B cell (primary cell): Measurements from ENCODE around the gene DGKE. TPM values are rescaled to one million over a fixed set of nuclear protein-coding genes. Genes with fewer than 3 reads are reported as not detected.

Experiments used
- ATAC-seq: fragments of 200-7000 bp; cut with Tn5 transposase; one replicate; pipeline ENCODE4 v1.10.0; 2021; ENCODE audit warnings: low read depth, mild to moderate bottlenecking, moderate number of reproducible peaks, moderate library complexity
- CTCF ChIA-PET: fragments of 350-600 bp; sonication (Branson Sonifier 250); formaldehyde crosslinking; loops from one replicate; lab custom pipeline; 2021; ENCODE audit warnings: antibody characterized with exemption, inconsistent platforms; lab: Charles Lee
- POLR2A ChIA-PET: fragments of 350-600 bp; sonication (Branson Sonifier 250); formaldehyde crosslinking; loops from one replicate; lab custom pipeline; 2021; ENCODE audit warnings: antibody characterized with exemption; lab: Charles Lee
- DNase-seq: peaks from one replicate; pipeline ENCODE4 v3.0.0; 2013
- H2AFZ ChIP-seq: 2 replicates; pipeline ENCODE4 v1.6.1; 2012; ENCODE audit warnings: mild to moderate bottlenecking, low read depth, low read length; ENCODE audit not compliant: insufficient read depth, poor library complexity, severe bottlenecking
- H3K27ac ChIP-seq, 2 donors: 1 replicate in 1 of 2; 2 replicates in 1 of 2; pipeline ENCODE4 v1.5.1; 2012 to 2013; ENCODE audit warnings: low read length in 2 of 2, mild to moderate bottlenecking in 2 of 2, moderate library complexity in 1 of 2
- H3K27me3 ChIP-seq, 4 experiments: fragments of 200-600 bp in 1 of 4; sonication (generic) in 1 of 4; replicated peaks in 1 of 4; 1 replicate in 2 of 4; 2 replicates in 2 of 4; pipeline versions ENCODE4 v1.6.1 to v1.7.0; 2013 to 2016; ENCODE audit warnings: low read length in 3 of 4, mild to moderate bottlenecking in 2 of 4, mixed read lengths in 1 of 4, moderate library complexity in 1 of 4; ENCODE audit not compliant: insufficient read depth in 4 of 4, control insufficient read depth in 3 of 4; ENCODE audit errors: control extremely low read depth in 1 of 4
- H3K36me3 ChIP-seq, 2 experiments: replicated peaks in 1 of 2; 1 replicate in 1 of 2; 2 replicates in 1 of 2; pipeline versions ENCODE4 v1.6.1 to v1.7.1; 2013; ENCODE audit warnings: low read length in 1 of 2; ENCODE audit not compliant: insufficient read depth in 2 of 2, control insufficient read depth in 1 of 2; ENCODE audit errors: control extremely low read depth in 1 of 2, extremely low read depth in 1 of 2
- H3K4me1 ChIP-seq, 2 donors: fragments of 200-600 bp in 1 of 2; sonication (generic) in 1 of 2; 1 replicate in 1 of 2; 2 replicates in 1 of 2; pipeline versions ENCODE4 v1.5.1 to v1.6.1; 2013 to 2017; ENCODE audit warnings: low read length in 2 of 2; ENCODE audit not compliant: control insufficient read depth in 2 of 2, insufficient read depth in 2 of 2
- H3K4me2 ChIP-seq: replicated peaks from 2 replicates; pipeline ENCODE3; 2012; ENCODE audit warnings: mild to moderate bottlenecking, low read depth, low read length; ENCODE audit not compliant: poor library complexity, severe bottlenecking
- H3K4me3 ChIP-seq, 5 experiments: fragments of 200-600 bp in 1 of 5; sonication (generic) in 1 of 5; 1 replicate in 3 of 5; 2 replicates in 2 of 5; pipeline versions ENCODE4 v1.5.1 to v1.7.0; 2011 to 2016; ENCODE audit warnings: low read length in 4 of 5, mild to moderate bottlenecking in 4 of 5, low read depth in 2 of 5, control low read depth in 1 of 5, moderate library complexity in 1 of 5; ENCODE audit not compliant: insufficient read depth in 1 of 5; ENCODE audit errors: control extremely low read depth in 1 of 5, extremely low read depth in 1 of 5
- H3K79me2 ChIP-seq: fragments of 200-600 bp; sonication (generic); one replicate; pipeline ENCODE4 v1.6.0; 2016; ENCODE audit warnings: low read length; ENCODE audit not compliant: control insufficient read depth, insufficient read depth
- H3K9ac ChIP-seq: fragments of 200-600 bp; sonication (generic); 2 replicates; pipeline ENCODE4 v1.6.1; 2017; ENCODE audit warnings: mild to moderate bottlenecking, low read length, moderate library complexity
- H3K9me3 ChIP-seq, 3 donors: one replicate each; pipeline versions ENCODE4 v1.6.1 to v1.7.1; 2013; ENCODE audit warnings: low read length in 2 of 3; ENCODE audit not compliant: control insufficient read depth in 2 of 3, insufficient read depth in 1 of 3; ENCODE audit errors: control extremely low read depth in 1 of 3
- H4K20me1 ChIP-seq: 2 replicates; pipeline ENCODE4 v1.6.0; 2012; ENCODE audit warnings: mild to moderate bottlenecking, low read length; ENCODE audit not compliant: insufficient read depth, control insufficient read depth, poor library complexity, severe bottlenecking
- H3K27ac Mint-ChIP-seq: one replicate; pipeline ENCODE4 v1.8.0; 2021; ENCODE audit warnings: mixed read lengths
- H3K27me3 Mint-ChIP-seq: one replicate; pipeline ENCODE4 v1.8.0; 2021; ENCODE audit warnings: mixed read lengths
- H3K4me1 Mint-ChIP-seq: one replicate; pipeline ENCODE4 v1.8.0; 2021; ENCODE audit warnings: mixed read lengths
- H3K4me3 Mint-ChIP-seq: one replicate; pipeline ENCODE4 v1.8.0; 2021; ENCODE audit warnings: mixed read lengths
- H3K9me3 Mint-ChIP-seq: one replicate; pipeline ENCODE4 v1.8.0; 2022; ENCODE audit warnings: mixed read lengths; ENCODE audit not compliant: insufficient read depth
- CTCF ChIP-seq: fragments of 200-600 bp; IDR thresholded peaks from one replicate; pipeline ENCODE4 v1.8.0; 2022; ENCODE audit warnings: antibody characterized with exemption, mild to moderate bottlenecking
- EZH2 ChIP-seq: IDR thresholded peaks from 2 replicates; pipeline ENCODE4 v1.6.1; 2012; ENCODE audit warnings: borderline replicate concordance, low read depth, mild to moderate bottlenecking, moderate library complexity, low read length; ENCODE audit not compliant: insufficient read depth, poor library complexity, severe bottlenecking
- WGBS: methylation state at CpG from one replicate; pipeline ENCODE4 v1.1.5; 2013; ENCODE audit warnings: missing lambda C conversion rate; ENCODE audit not compliant: insufficient coverage; 5-methylcytosine and 5-hydroxymethylcytosine counted together
- intact Hi-C: fragments of 100-400 bp; cut with micrococcal nuclease; formaldehyde crosslinking; loops from one replicate; pipeline ENCODE4 v1.10.0; 2022
- polyA minus RNA-seq: library from RNA; depleted of rRNA, polyadenylated mRNA; stranded (reverse); fragments of >200 nt; gene quantifications from 2 replicates; pipeline ENCODE4 v1.2.3, GENCODE V29; 2012
- polyA plus RNA-seq: library from polyadenylated mRNA; depleted of rRNA; stranded (reverse); fragments of >200 nt; gene quantifications from 2 replicates; pipeline ENCODE4 v1.2.3, GENCODE V29; 2012
- total RNA-seq, 2 donors: library from RNA; stranded (reverse); fragments of 120-200 nt in 1 of 2; gene quantifications; 1 replicate in 1 of 2; 2 replicates in 1 of 2; pipeline versions ENCODE4 v1.2.3 to v1.2.4, GENCODE V29; 2013 to 2022

The DGKE gene
- total RNA-seq = 28.1 and 33.9 TPM in 2 replicates
- total RNA-seq (2013) = 9.8 TPM
- 5.7 and 8.9 TPM in 2 replicates for polyA plus RNA-seq
- 8.5 and 13.7 TPM in 2 replicates for polyA minus RNA-seq

- H3K27ac ChIP-seq = peak within 1 kb of the TSS; percentile 45 to 78
- peak within 1 kb of the TSS; percentile 93 for H3K4me2 ChIP-seq
- peaks cover 0 to 4% of the 10 kb centered on the region in 2 experiments for H3K36me3 ChIP-seq
- under 1% methylated on average over 64 of the region's 66 CpGs for WGBS
- no peaks in the 10 kb centered on the region for H3K9me3 Mint-ChIP-seq
- ATAC-seq (peak; percentile 91), DNase-seq (peak; percentile 98)
- H3K9me3 ChIP-seq = no peaks in the 10 kb centered on the region
- H3K4me1 ChIP-seq = peaks cover 21 to 24% of the 10 kb centered on the region in 2 donors
- H3K27me3 Mint-ChIP-seq = no peaks in the 10 kb centered on the region
- H3K27ac Mint-ChIP-seq = peak within 1 kb of the TSS; percentile 93
- H3K79me2 ChIP-seq = peaks cover 28% of the 10 kb centered on the region
- TF ChIP-seq CTCF = no peak
- no peak for TF ChIP-seq EZH2
- H3K4me3 ChIP-seq = peak within 1 kb of the TSS; percentile 27 to 86 (median 76)
- H4K20me1 ChIP-seq = peaks cover 26% of the 10 kb centered on the region
- H3K27me3 ChIP-seq = no peaks in the 10 kb centered on the region
- ChIA-PET POLR2A (interaction anchor here (0.9 to 2.4 kb wide), 3 partner anchors 80 to 144 kb away, joined by 3 to 27 read pairs (median 4); partner anchors contain the start of genes SCPEP1 and TRIM25), CTCF (interaction anchor here (0.7 to 6.1 kb wide), 5 partner anchors 13 to 108 kb away, joined by 3 to 37 read pairs (median 7); partner anchors contain the start of gene TRIM25)
- peak within 1 kb of the TSS; percentile 85 for H3K9ac ChIP-seq
- H2AFZ ChIP-seq = peak within 1 kb of the TSS; percentile 95
- peaks cover 43% of the 10 kb centered on the region for H3K4me1 Mint-ChIP-seq
- intact Hi-C loops = loop anchor here (1.0 to 10.0 kb wide), 9 partner anchors 15 to 1251 kb away; partner anchors contain the start of genes COIL, DYNLL2, MSI2 and SCPEP1
- peak within 1 kb of the TSS; percentile 95 for H3K4me3 Mint-ChIP-seq
These were observed at the start of gene DGKE, which contains the start of gene C17orf67 for GRCh38 chr17:56833809-56834379. TSS of gene DGKE (plus strand) at chr17:56834151. CDS start at chr17:56834796, 645 bp downstream. TSS of gene C17orf67 (minus strand) at chr17:56833920. CDS start at chr17:56815810, 18,110 bp downstream.

GRCh38 chr17:56785405-56785804 lies 48.5 kb upstream of the DGKE start:
- Histone ChIP-seq H3K36me3 (no peaks in the 10 kb centered on the region), H3K4me2 (no peak overlapping the region), H3K9ac (no peak overlapping the region), H2AFZ (no peak overlapping the region), H3K4me1 (peaks cover 9 to 13% of the 10 kb centered on the region in 2 donors), H3K79me2 (no peaks in the 10 kb centered on the region), H3K27me3 (peaks cover 0 to 15% (median 4%) of the 10 kb centered on the region in 4 experiments), H3K27ac (no peak overlapping the region), H3K9me3 (no peaks in the 10 kb centered on the region), H4K20me1 (no peaks in the 10 kb centered on the region), H3K4me3 (no peak overlapping the region)
- ATAC-seq (no peak), DNase-seq (no peak)
- Mint-ChIP-seq H3K27ac (no peak overlapping the region), H3K27me3 (peaks cover 19% of the 10 kb centered on the region), H3K4me3 (no peak overlapping the region), H3K4me1 (peaks cover 15% of the 10 kb centered on the region), H3K9me3 (no peaks in the 10 kb centered on the region)
- ChIA-PET CTCF (interaction anchor here (0.7 kb wide), 1 partner anchor 141 kb away, joined by 3 read pairs; no protein-coding TSS in a partner anchor), POLR2A (no interaction called here)
- WGBS = 94% methylated on average over 3 of the region's 5 CpGs
- TF ChIP-seq EZH2 = no peak
- TF ChIP-seq CTCF = no peak
- intact Hi-C loops = no loop called here
